COR-L47 (cell line): Measurements from ENCODE around the gene MALT1.

ENCODE experiments used
- DNase-seq: peaks from one replicate; lab custom pipeline; 2025; lab: John Stamatoyannopoulos, UW

The MALT1 gene

DNA sequence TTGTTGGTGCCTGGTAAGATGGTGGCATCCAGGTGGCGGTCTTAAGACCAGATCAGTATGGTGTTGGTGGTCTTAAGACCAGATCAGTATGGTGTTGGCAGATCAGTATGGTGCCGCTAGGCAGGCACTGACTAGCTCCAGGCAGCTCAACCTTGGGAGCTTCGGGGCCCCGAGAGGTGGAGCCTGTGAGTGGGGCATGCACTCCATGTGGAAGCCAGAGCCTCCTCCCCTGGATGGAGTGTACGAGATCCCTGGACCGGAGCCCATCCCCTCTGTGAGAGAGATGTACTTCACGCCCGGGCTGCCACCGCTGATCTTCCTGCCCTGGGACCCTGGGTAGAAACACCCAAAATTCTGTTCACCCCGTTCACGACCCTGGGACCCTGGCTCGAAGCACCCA lies 19.0 kb downstream of the MALT1 start:
- DNase-seq, result no peak

DNA sequence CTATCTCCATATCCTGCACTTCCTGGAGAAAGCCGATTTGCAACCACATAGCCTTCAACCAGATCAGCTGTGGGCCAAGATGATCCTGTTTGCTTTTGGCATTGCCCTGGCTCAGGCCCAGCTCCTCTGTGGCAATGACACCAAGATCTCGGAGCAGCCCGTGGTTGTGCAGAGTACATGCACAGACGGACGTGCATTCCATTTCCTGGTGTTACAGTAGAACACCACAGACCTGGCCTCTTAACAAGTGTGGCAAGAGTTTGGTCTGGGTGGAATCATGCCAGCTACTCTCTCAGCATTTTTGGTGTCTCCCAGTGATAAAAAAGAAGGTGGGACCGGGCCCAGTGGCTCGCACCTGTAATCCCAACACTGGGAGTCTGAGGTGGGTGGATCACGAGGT lies 20.0 kb downstream of the MALT1 start:
- DNase-seq, result no peak

DNA sequence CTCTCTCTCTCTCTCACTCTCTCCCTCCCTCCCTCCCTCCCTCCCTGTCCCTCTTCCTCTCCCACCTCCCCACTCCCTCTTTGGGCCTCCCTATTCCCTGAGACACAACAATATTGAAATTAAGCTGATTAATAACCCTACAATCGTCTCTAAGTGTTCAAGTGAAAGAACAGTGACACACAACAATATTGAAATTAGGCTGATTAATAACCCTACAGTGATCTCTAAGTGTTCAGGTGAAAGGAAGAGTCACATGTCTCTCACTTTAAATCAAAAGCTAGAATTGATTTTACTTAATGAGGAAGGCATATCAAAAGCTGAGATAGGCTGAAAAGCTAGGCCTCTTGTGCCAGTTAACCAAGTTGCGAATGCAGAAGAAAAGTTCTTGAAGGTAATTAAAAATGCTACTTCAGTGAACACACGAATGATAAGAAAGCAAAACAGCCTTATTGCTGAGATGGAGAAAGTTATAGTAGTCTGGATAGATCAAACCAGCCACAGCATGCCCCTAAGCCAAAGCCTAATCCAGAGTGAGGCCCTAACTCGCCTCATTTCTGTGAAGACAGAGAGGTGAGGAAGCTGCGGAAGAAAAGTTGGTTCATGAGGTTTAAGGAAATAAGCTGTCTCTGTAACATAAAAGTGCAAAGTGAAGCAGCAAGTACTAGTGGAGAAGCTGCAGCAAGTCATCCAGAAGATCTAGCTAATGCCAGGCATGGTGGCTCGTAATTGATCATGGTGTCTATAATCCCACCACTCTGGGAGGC lies 21.3 kb downstream of the MALT1 start:
- DNase-seq, result no peak

DNA sequence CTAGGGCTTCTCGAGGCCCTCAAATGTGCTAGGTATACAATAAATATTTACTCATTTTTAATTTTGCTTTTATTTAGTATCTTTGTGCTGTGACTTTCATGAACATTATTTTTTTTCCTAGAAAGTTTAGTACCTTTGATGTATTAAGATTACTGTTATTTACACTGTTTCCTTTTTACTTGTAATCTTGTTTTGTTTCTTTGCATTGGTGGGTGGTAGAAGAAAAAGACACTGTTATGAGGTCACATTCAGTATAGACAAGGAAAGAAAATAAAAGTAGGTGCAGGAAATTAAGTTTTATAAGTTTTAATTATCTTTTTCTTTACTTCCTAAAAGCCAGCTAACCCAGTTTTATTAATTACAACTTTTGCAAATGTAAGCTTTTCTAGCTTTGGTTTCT lies 23.0 kb downstream of the MALT1 start:
- DNase-seq, result no peak

DNA sequence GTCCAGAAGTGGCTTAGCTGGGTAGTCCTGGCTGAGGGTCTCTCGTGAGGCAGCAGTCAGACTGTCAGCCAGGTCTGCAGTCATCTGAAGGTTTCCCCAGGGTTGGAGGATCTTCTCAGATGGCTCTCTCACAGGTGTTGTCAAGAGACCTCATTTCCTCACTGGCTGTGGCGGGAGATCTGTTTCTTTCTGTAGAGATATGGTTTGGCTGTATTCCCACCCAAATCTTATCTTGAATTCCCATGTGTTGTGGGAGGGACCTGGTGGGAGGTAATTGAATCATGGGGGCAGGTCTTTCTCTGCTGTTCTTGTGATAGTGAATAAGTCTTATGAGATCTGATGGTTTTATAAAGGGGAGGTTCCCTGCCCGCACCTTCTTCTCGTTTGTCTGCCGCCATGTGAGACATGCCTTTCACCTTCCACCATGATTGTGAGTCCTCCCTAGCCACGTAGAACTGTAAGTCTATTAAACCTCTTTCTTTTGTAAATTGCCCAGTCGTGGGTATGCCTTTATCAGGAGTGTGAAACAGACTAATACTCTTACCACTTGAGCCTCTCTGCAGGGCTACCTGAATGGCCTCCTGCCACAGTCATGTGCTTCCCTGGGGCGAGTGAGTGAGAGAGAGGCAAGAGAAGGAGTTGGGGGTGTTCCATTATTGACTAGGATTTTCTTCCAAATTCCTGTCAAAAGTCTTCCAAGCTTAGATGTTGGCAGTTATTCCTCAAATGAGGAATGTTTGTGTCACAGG lies 23.6 kb downstream of the MALT1 start:
- no peak for DNase-seq

DNA sequence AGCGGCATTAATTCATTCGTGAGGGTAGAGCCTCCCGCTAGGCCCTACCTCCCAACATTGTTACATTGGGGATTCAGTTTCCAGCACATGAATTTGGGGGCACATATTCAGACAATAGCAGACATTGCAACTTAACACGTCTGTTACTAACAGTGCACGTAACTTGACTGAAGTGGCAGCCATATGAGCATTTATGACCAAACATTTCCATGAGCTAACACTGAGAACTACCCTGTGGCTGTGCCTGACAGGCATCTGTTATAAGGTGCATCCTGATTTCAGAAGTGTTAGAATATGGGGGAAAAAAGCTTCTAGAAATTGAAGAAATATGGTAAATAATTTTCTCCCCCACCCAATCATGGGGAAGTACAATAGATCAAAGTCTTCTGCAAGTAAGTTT lies 24.5 kb downstream of the MALT1 start:
- DNase-seq, result no peak

DNA sequence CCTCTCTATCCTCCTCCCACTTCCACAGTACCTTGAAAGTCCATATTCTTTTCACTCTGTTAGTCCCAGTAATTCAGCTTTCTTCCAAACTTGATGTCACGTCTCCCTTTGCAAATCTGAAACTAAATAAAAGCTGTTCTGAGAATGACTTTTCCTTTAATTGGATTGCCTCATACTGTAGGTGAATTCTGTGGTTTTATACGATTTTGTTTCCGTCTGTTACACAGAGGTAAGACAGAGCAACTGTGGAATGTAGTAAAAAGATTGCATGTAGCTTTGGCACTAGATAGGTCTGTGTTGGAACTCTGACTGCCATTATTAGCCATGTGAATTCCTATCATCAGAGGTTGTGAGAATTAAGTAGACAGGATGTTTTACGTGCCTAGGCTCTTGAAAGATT lies 25.9 kb downstream of the MALT1 start:
- DNase-seq, result no peak

DNA sequence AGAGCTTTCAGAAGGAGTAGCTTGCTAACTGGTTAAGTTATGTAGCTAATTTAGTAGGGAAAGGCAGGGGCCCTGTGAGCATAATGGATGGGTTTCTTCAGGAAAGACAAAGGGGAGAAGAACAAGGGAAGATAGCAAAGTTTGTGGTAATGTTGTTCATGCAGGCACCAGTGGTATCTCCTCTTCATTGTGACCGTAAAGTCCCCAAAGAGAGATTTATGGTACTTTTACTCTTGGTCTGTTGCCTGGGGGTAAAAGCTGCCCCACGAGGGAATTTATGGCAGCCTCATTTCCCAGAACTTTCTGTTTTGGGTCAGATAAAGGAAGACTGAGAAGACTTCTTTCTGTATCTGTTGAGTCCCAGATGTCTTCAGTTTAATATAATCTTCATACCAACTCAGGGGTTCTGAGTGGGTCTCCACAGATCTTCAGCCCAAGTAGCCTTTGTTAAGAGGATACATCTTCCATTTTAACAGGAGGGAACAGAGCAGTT lies 27.5 kb downstream of the MALT1 start:
- DNase-seq, result no peak

DNA sequence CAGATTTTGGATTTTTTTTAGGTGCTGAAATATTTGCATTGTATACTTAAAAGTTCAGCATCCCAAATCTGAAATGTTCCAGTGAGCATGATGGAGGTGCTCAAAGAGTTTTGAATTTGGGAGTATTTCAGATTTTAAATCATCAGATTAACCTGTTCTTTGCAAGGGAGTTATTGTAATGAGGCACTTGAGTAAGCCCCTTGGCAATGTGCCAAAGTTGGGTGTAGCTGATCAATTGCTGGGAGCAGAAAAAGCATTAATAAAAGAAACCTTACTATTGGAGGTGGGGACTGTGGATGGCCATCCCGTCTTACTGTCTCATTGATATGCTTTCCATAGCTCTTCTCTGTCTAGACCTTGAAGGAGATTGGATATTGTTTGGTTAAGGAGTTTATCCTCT lies 28.3 kb downstream of the MALT1 start:
- DNase-seq, result peak; percentile 21

DNA sequence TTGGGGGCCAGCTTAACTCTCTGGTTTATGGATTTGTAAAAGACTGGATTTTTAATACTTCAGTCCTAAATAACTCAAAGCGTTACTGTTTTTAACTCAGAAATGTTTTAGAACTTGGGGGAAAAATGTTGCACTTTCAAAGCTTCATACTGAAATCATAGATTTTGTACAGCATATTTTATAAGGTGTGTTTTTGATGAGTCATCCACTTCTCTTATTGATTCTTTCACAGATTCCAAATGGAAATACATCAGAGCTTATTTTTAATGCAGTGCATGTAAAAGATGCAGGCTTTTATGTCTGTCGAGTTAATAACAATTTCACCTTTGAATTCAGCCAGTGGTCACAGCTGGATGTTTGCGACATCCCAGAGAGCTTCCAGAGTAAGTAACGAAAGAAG lies 28.9 kb downstream of the MALT1 start:
- DNase-seq, result no peak

DNA sequence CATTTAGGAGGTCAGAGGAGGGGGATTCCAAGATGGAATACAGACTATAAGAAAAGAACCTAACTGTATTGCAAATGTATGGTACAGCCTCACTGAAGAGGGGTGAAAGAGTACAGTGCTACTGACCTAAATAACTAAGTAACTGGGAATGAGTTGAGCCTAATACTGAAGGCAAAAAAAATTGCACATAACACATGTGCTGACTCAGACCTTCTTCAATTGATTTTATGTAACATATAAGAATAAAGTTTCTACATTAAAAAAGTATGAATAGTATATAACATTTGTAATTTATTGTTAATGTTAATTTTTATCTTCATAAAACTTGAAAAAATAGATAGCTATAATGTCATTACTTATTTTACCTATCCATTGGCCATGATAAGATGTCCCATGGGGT lies 41.7 kb downstream of the MALT1 start:
- DNase-seq, result no peak

DNA sequence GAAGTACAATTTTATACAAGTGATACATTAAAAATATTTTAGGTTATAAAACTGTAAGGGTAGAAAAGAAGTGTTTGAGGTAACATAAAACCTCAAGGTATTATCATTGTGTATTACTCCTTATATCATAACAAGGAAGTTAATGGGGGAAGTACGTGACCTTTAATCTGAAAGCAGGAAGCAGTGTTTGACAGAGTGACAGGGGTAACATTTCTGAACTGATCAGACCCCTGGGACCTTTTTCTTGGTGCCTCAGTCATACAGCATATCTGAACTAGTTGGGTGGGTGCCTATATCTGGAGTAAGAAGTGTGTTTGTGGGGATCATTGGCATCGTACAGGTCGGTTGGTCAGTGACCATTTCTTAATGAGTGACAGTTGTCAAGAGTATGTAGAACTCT lies 43.0 kb downstream of the MALT1 start:
- DNase-seq, result no peak

DNA sequence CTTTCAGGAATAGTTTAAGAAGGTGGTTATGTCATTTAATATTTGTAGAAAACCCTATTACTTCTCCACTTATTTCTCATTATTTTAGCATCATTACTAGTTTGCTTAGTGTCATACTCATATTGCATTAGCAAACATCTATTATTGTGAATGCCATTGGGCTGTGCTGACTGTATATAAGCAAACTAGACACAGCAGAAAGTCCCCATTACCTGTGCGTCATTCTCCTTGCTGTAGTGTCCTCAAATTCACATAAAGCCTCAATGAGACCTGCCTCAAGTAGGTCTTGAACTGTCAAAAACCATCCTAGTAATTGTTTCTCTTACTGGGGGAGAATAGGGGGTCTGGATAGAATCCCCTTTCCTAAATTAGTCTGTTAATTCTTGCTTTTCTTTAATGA lies 43.6 kb downstream of the MALT1 start:
- no peak for DNase-seq

DNA sequence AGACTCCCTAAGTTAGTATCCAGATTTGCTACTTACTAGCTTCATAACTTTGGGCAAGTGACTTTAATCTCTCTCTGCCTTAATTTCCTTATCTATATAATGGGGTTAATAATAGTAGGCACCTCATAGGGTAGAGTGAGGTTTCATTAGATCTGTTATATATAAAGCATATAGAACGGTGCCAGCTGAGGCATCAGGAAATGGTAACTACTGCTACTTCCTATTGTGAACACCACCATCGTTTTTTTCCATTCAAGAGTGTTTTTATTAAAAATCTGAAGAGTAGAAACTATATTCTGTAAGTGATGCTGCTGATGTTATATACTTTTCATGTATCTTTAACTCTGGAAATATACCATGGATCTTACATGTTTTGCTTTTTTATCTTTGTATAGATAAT lies 44.3 kb downstream of the MALT1 start:
- DNase-seq, result no peak

DNA sequence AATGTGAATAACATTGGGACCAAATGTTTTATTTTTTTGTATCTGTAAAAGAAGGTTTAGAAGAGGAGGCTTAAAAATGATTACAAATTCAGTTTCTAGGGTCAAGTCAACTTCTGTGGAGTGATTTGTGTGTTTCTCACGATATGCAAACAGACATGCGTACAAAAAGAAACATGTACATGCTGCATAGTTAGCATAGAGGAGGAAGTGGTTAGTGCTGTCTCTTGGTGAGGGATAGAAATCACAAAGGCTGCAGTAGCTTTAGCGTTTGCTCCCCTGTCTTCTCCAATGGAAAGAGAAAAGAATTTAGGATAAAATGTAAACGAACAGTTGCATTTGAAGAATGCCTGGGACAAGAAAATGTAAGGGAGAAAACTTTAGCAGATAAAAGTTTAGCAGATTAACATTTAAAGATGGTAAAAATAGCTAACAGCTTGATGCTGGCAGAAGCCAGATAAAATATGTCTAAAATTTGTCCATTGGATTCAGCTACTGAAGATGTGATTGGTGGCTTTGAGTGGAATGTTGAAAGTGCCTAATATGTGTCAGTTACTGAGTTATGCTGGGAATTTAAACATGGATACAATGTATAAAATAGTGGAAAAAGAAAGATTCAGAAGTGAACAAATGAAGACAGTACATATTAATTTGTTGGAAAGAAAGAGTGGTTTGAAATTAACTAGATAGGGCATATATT lies 44.9 kb downstream of the MALT1 start:
- DNase-seq, result no peak

DNA sequence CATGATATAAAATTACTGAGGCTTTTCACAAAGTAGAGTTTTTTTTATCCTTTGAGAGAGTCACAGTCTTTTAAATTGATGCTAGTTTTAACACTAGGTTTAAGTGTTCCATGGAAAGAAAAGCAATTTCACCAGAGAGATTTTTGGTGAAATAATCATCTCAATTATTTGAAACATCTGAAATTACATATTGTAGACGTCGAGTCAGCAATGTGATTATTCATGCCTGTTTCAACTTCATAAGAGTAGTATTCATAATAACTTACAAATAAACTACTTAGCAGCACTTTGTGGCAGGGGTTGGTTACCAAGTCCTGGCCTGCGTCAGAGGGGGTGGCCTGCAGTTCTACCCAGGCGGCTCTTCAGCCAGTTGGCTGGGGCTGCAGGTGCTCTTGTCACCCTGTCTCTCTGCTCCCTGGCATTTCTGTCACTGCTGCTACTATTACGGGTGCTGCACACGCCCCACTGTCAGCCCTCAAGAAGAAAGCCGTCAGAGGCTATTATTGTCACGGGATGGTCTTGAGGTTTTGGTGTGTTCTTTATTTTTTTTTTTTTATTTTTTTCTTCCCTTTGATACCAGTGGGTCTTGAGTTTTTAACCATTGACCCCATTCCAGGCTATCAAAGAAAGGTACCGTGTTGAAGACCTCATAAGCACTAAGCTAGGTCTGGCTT lies 50.4 kb downstream of the MALT1 start:
- DNase-seq, result no peak

DNA sequence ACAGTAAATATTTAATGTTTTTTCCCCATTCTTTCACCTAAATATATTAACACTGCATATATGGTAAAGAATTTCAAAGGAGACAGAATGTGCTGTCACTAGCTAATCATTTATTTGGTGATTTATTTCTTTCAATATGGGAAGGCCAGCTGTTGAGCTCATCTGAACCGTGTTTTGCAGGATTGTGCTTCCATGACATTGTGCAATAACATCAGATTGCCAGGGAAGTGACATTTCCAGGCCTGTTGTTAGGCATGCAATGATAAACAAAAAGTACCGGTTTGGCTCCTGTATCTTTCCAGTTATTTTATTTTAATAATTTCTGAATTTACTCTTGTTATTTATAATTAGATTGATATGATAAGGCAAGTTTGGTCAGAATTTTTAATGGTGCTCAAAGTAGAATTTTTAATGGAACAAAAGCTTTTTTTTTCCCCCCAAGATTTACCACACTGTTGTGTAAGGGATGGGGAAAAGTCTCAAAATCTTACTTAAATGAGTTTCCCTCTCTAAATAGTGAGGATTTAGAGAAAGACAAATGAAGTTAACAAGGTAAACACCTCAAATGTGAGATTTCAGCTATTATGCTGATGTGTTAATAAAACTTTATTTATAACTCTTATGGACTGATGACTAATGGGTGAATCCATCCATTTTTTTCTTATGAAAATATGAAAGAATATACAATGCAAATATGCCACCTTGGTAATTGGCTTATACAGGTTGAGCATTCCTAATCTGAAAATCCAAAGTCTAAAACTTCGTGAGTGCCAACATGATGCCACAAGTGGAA lies 52.7 kb downstream of the MALT1 start:
- no peak for DNase-seq

DNA sequence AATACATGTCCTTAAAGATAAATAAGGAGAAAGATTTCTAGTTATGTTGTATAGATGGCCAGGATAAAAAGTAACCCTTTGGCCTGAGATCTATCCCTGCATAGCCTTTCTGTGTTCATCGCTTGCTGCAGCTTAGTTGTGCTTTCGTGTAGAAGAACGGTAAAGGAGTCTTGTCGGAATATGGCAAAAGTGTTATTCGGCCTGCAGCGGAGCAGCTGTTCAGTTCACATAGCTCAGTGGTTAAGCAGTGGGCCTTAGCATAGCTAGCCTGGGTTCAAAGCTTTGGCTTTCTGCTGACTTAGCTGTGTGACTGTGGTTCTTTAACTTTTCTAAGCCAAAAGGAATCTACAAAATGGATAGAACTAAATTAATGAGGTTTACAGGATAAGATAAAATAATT lies 55.4 kb downstream of the MALT1 start:
- no peak for DNase-seq

DNA sequence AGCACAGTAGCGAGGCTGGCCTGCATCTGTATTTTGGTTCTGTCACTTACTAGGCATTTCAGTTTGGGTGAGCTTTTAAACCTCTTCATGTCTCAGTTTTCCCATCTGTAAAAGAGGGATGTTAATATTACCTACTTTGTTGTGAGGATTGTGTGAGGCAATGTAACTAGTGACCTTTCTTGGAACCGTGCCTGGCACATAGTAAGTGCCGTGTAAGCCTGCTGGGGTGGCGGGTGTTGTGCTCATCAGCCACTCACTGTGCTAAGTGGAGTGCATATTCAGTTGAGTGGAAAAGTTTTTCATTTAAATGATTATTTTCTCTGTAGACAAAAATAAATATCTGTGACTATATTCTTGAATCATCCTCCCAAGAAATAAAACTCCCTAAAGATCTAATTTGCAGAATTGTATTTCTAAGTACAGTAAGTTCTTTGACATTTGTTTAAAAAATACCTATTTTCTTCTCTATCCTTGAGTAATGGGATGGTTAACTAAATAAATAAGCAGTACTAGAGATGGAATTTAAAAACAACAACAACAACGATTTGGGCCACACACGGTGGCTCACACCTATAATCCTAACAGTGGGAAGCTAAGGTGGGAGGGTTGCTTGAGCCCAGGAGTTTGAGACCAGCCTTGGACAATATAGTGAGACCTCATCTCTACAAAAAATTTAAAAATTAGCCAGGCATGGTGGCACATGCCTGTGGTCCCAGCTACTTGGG lies 56.7 kb downstream of the MALT1 start:
- peak; percentile 17 for DNase-seq

DNA sequence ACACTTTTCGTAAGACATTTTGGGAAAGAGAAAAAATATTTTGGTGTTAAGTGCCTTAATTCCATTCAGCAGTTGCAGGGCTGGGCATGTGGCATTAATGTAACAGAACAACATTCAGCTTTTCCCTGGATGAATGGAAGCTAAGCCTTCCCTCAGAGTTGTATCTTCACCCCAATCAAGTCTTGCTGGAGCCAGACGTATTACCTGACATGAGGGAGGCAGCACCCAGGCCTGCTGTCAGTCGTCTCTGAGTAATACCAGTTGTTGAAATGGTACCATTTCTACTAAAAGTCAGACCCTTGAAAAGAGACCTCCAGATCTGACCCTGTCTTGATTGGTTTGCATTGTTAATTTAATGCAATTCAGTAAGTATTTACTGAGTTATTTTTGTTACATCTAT lies 57.5 kb downstream of the MALT1 start:
- no peak for DNase-seq

DNA sequence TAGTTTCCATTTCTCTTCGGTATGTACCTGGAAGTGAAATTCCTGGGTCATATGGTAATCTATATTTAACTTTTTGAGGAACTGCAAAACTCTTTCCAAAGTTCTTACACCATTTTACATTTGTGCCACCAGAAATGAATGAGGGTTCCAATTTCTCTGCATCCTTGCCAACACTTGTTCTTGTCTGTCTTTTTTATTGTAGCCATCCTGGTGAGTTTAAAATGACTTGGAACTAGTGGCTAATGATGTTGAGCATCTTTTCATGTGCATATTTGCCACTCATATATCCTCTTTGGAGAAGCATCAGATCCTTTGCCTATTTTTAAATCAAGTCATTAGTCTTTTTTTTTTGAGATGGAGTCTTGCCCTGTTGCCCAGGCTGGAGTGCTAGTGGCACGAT lies 59.4 kb downstream of the MALT1 start:
- DNase-seq, result no peak
